ENCODE data around the gene PCDHGA1. TPM values are rescaled to one million over a fixed set of nuclear protein-coding genes. Genes with fewer than 3 reads are reported as not detected.

PCDHGA1 gene
- total RNA-seq, 1 donor from 2014 or later, result 0.13 TPM

DNA sequence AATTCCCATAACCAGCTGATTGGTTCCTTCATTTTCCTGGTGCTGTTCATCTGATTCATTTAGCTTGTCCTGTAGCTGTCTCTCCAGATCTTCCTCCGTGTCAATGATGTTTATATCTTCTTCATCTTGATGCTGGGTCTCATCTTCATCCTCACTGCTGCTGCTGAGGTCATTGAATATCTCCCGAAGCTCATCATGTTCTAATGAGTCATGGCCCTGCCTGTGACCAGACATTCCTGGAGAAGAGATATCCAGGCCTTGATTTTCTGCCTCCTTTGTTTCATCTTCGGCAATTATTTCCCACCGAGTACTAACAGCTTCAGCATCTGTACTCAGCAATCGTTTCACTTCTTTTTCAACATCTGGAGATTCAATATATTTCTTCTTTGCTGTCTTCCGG, 11.1 kb upstream of the PCDHGA1 start:
- Mint-ChIP-seq H3K27me3 (ENCODE audit: unreplicated experiment) (no peaks in the 10 kb centered on the region), H3K36me3 (ENCODE audit: unreplicated experiment) (peaks cover 71% of the 10 kb centered on the region), H3K4me3 (ENCODE audit: unreplicated experiment) (peak overlapping the region; percentile 98), H3K9me3 (ENCODE audit: unreplicated experiment) (peaks cover 57% of the 10 kb centered on the region), H3K27ac (ENCODE audit: unreplicated experiment) (no peak overlapping the region), H3K4me1 (ENCODE audit: unreplicated experiment) (peaks cover 12% of the 10 kb centered on the region)
- DNase-seq (ENCODE audit: extremely low spot score, unreplicated experiment), result no peak
- TF ChIP-seq, protein P1, sequence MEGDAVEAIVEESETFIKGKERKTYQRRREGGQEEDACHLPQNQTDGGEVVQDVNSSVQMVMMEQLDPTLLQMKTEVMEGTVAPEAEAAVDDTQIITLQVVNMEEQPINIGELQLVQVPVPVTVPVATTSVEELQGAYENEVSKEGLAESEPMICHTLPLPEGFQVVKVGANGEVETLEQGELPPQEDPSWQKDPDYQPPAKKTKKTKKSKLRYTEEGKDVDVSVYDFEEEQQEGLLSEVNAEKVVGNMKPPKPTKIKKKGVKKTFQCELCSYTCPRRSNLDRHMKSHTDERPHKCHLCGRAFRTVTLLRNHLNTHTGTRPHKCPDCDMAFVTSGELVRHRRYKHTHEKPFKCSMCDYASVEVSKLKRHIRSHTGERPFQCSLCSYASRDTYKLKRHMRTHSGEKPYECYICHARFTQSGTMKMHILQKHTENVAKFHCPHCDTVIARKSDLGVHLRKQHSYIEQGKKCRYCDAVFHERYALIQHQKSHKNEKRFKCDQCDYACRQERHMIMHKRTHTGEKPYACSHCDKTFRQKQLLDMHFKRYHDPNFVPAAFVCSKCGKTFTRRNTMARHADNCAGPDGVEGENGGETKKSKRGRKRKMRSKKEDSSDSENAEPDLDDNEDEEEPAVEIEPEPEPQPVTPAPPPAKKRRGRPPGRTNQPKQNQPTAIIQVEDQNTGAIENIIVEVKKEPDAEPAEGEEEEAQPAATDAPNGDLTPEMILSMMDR (IDR thresholded peaks at IDR 0.05), result no peak

GRCh38 chr5:141319699-141320098, 10.6 kb upstream of the PCDHGA1 start:
- no peak for DNase-seq (ENCODE audit: extremely low spot score, unreplicated experiment)
- Mint-ChIP-seq H3K4me3 (ENCODE audit: unreplicated experiment) (peak overlapping the region; percentile 98), H3K4me1 (ENCODE audit: unreplicated experiment) (peaks cover 12% of the 10 kb centered on the region), H3K27me3 (ENCODE audit: unreplicated experiment) (no peaks in the 10 kb centered on the region), H3K9me3 (ENCODE audit: unreplicated experiment) (peaks cover 54% of the 10 kb centered on the region), H3K27ac (ENCODE audit: unreplicated experiment) (peak overlapping the region; percentile 100), H3K36me3 (ENCODE audit: unreplicated experiment) (peaks cover 66% of the 10 kb centered on the region)
- TF ChIP-seq, protein P1 (IDR thresholded peaks at IDR 0.05), result no peak

- H3K4me3 Mint-ChIP-seq (ENCODE audit: unreplicated experiment), result peak within 1 kb of the TSS; percentile 98
- peak; percentile 97 for DNase-seq (ENCODE audit: extremely low spot score, unreplicated experiment)
- peaks cover 50% of the 10 kb centered on the region for H3K9me3 Mint-ChIP-seq (ENCODE audit: unreplicated experiment)
- peak within 1 kb of the TSS; percentile 100 for H3K27ac Mint-ChIP-seq (ENCODE audit: unreplicated experiment)
- TF ChIP-seq, protein P1 (IDR thresholded peaks at IDR 0.05), result peak; percentile 90
- peaks cover 12% of the 10 kb centered on the region for H3K4me1 Mint-ChIP-seq (ENCODE audit: unreplicated experiment)
- H3K36me3 Mint-ChIP-seq (ENCODE audit: unreplicated experiment), result peaks cover 58% of the 10 kb centered on the region
- no peaks in the 10 kb centered on the region for H3K27me3 Mint-ChIP-seq (ENCODE audit: unreplicated experiment)
These were observed 9.8 kb upstream of the PCDHGA1 start, which contains the start of gene TAF7 for GRCh38 chr5:141320225-141321169. TSS of gene TAF7 (minus strand) at chr5:141320784. CDS start at chr5:141320044, 740 bp downstream.

DNA sequence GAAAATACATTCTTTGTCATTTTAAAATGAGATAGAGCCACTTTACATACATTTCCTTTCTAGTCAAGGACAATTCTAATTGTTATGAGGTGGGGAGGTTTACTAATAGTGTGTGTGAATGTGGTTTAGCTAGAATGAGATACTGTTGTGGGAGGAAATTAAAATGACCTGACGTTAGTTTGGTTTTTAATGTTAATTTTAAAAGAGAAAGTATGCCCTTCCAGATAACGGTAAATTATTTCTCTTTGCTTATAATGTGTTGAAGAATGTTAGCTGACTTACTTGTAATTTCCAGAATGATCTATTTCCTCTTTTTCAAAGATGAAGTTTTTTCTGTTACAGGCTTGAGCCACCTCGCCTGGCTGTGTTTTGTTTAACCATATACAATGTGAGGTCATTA, 8.1 kb upstream of the PCDHGA1 start:
- no peak for DNase-seq (ENCODE audit: extremely low spot score, unreplicated experiment)
- Mint-ChIP-seq H3K27ac (ENCODE audit: unreplicated experiment) (no peak overlapping the region), H3K4me3 (ENCODE audit: unreplicated experiment) (no peak overlapping the region), H3K36me3 (ENCODE audit: unreplicated experiment) (peaks cover 42% of the 10 kb centered on the region), H3K9me3 (ENCODE audit: unreplicated experiment) (peaks cover 47% of the 10 kb centered on the region), H3K4me1 (ENCODE audit: unreplicated experiment) (peaks cover 12% of the 10 kb centered on the region), H3K27me3 (ENCODE audit: unreplicated experiment) (no peaks in the 10 kb centered on the region)
- TF ChIP-seq, protein P1 (IDR thresholded peaks at IDR 0.05), result no peak

All from osteocyte (in vitro differentiated cells).